Spinal cord (tissue), 4 donors: Measurements from ENCODE around the gene MTRF1L. TPM values are rescaled to one million over a fixed set of nuclear protein-coding genes. Genes with fewer than 3 reads are reported as not detected.

Experiments used
- polyA plus RNA-seq, 2 donors: library from polyadenylated mRNA; unstranded; fragments of 120-200 nt; gene quantifications; one replicate each; pipeline ENCODE4 v1.2.1, GENCODE V29; 2013; ENCODE audit not compliant: insufficient read length in 2 of 2
- small RNA-seq: library from RNA; depleted of rRNA; stranded (forward); fragments of <200 nt; gene quantifications from one replicate; pipeline ENCODE3, GENCODE V24; 2014; ENCODE audit warnings: low replicate concordance
- total RNA-seq, 2 donors: library from RNA; depleted of rRNA in 1 of 2; stranded (reverse); fragments of 120-200 nt in 1 of 2; fragments of >200 nt in 1 of 2; gene quantifications; one replicate each; pipeline versions ENCODE4 v1.2.3 to v1.2.4, GENCODE V29; 2013 to 2014

The MTRF1L gene
- total and polyA plus RNA-seq, 4 donors, result 18.0 to 27.4 (median 21.7) TPM

Small RNA genes lying within 50 kb of the gene (small RNA-seq; reads per million reads assigned to genes)
- not detected for gene AL080276.1

Other genes with a start within 250 kb of the MTRF1L start
- 10 to 100 TPM; 12.5 to 13.8 TPM for gene FBXO5, start 19.7 kb downstream of the MTRF1L start, total RNA-seq
- 10 to 100 TPM; 13.8 to 16.6 TPM for gene FBXO5, start 19.7 kb downstream of the MTRF1L start, polyA plus RNA-seq
- 10 to 100 TPM in 1 of 2 donors, 1 to 10 TPM in 1; 8.9 to 40.8 TPM for gene RGS17, start 128.6 kb upstream of the MTRF1L start, total RNA-seq
- gene RGS17, start 128.6 kb upstream of the MTRF1L start, polyA plus RNA-seq, result 10 to 100 TPM; 17.9 to 30.3 TPM